SK-N-SH treated with all-trans-retinoic acid at 6 μM for 48 hours (cell line): ENCODE data around the gene SULT2B1.

Source experiments
- ATAC-seq: fragments of 200-7000 bp; cut with Tn5 transposase; 3 replicates; pipeline ENCODE4 v1.9.1; 2020; ENCODE audit warnings: mild to moderate bottlenecking, moderate library complexity
- ARNTL ChIP-seq: fragments of 450-650 bp; formaldehyde crosslinking; IDR thresholded peaks from 2 replicates; pipeline ENCODE4 v1.5.0; 2020; ENCODE audit warnings: low read depth, mild to moderate bottlenecking, moderate library complexity, borderline replicate concordance
- BACH2 ChIP-seq: fragments of 250-450 bp; sonication (Bioruptor Pico); IDR thresholded peaks from 2 replicates; pipeline ENCODE4 v1.9.0; 2021; ENCODE audit warnings: mild to moderate bottlenecking, borderline replicate concordance
- CSDC2 ChIP-seq: fragments of 250-450 bp; sonication (Bioruptor Pico); IDR thresholded peaks from 2 replicates; pipeline ENCODE4 v1.5.0; 2020; ENCODE audit warnings: mild to moderate bottlenecking, moderate library complexity
- ESRRG ChIP-seq: fragments of 250-450 bp; sonication (Bioruptor Pico); IDR thresholded peaks from 2 replicates; pipeline ENCODE4 v1.6.1; 2021; ENCODE audit warnings: mild to moderate bottlenecking
- GLIS3 ChIP-seq: fragments of 250-450 bp; sonication (Bioruptor Pico); IDR thresholded peaks from 2 replicates; pipeline ENCODE4 v1.5.0; 2020; ENCODE audit warnings: mild to moderate bottlenecking, moderate library complexity
- OSR1 ChIP-seq: fragments of 250-450 bp; sonication (Bioruptor Pico); IDR thresholded peaks from 2 replicates; pipeline ENCODE4 v1.8.0; 2022; ENCODE audit warnings: moderate library complexity, mild to moderate bottlenecking, inconsistent platforms
- PPARA ChIP-seq: fragments of 250-450 bp; sonication (Bioruptor Pico); IDR thresholded peaks from 2 replicates; pipeline ENCODE4 v1.5.0; 2020; ENCODE audit warnings: mild to moderate bottlenecking, borderline replicate concordance
- RARB ChIP-seq: fragments of 250-450 bp; sonication (Bioruptor Pico); IDR thresholded peaks from 2 replicates; pipeline ENCODE4 v1.8.0; 2021; ENCODE audit warnings: mild to moderate bottlenecking, moderate library complexity
- SNAI2 ChIP-seq: fragments of 250-450 bp; sonication (Bioruptor Pico); IDR thresholded peaks from 2 replicates; pipeline ENCODE4 v1.5.0; 2020; ENCODE audit warnings: mild to moderate bottlenecking, moderate library complexity
- TCF4 ChIP-seq: fragments of 250-450 bp; sonication (Bioruptor Pico); IDR thresholded peaks from 2 replicates; pipeline ENCODE4 v1.8.0; 2021; ENCODE audit warnings: mild to moderate bottlenecking, moderate library complexity, borderline replicate concordance
- TOX ChIP-seq: fragments of 250-450 bp; sonication (Bioruptor Pico); IDR thresholded peaks from 2 replicates; pipeline ENCODE4 v1.8.0; 2021; ENCODE audit warnings: mild to moderate bottlenecking, moderate library complexity, borderline replicate concordance
- ZC3H10 ChIP-seq: fragments of 250-450 bp; sonication (Bioruptor Pico); IDR thresholded peaks from 2 replicates; pipeline ENCODE4 v1.5.1; 2021; ENCODE audit warnings: mild to moderate bottlenecking, moderate library complexity
- ZFP3 ChIP-seq: fragments of 250-450 bp; sonication (Bioruptor Pico); IDR thresholded peaks from 2 replicates; pipeline ENCODE4 v1.5.0; 2020; ENCODE audit warnings: mild to moderate bottlenecking, moderate library complexity
- ZFP30 ChIP-seq: fragments of 450-650 bp; formaldehyde crosslinking; IDR thresholded peaks from 2 replicates; pipeline ENCODE4 v1.5.0; 2022; ENCODE audit warnings: mild to moderate bottlenecking, moderate library complexity
- ZNF8 ChIP-seq: fragments of 450-650 bp; formaldehyde crosslinking; IDR thresholded peaks from 2 replicates; pipeline ENCODE4 v1.5.0; 2020; ENCODE audit warnings: mild to moderate bottlenecking, moderate library complexity
- TF ChIP-seq, protein P1 (sequence below): fragments of 250-450 bp; sonication (Bioruptor Pico); IDR thresholded peaks from 2 replicates; pipeline ENCODE4 v1.5.1; 2021; ENCODE audit warnings: mild to moderate bottlenecking, moderate library complexity
- TF ChIP-seq, protein P2 (sequence below): fragments of 250-450 bp; sonication (Bioruptor Pico); IDR thresholded peaks from 2 replicates; pipeline ENCODE4 v1.8.0; 2020; ENCODE audit warnings: mild to moderate bottlenecking, moderate library complexity, borderline replicate concordance
- TF ChIP-seq, protein P3 (sequence below): fragments of 250-450 bp; sonication (Bioruptor Pico); IDR thresholded peaks from 2 replicates; pipeline ENCODE4 v1.5.1; 2020; ENCODE audit warnings: low read depth, mild to moderate bottlenecking, moderate library complexity
- TF ChIP-seq, protein P4 (sequence below): fragments of 250-450 bp; sonication (Bioruptor Pico); IDR thresholded peaks from 2 replicates; pipeline ENCODE4 v1.8.0; 2021; ENCODE audit warnings: low read depth, mild to moderate bottlenecking, moderate library complexity, borderline replicate concordance

The SULT2B1 gene

DNA sequence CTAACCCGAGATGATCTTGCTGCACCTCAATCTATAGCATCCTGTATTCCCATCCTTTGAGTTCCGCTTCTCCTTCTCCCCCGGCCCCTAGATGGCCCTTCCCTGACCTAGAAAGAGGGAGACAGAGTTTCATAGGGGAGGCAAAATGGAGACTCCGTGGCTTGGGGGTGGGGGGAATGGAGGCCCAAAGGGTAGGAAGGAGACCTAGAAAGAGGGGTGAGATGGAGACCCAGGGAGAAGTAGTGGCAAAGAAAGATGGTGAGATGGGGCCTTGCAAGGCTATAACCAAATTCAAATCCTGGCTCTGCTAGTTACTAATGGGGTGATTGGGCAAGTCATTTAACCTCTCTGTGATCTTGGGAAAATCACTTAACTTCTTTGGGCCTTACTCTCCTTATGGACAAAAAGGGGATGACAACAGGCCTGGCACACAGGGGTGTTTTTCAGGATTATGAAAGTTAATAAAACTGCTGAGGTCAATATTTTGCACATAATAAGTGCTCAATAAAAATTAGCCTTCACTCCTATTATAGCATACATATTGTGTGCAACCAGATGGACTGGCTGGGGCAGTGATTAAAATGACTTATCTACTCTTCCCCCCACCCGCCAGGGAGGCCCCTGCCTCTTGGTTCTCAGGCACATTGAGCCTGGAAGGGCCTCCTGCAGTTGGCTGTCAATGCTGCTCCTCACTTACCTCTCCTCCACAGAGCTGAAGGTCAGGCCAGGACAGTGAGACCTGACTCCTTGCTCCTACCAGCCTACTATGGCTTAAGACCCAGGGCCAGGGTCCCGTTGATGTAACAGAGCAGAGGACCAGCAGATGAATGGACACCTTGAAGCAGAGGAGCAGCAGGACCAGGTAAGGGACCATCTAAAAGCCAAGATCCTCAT lies 68.0 kb downstream of the SULT2B1 start (continued):
- TF ChIP-seq, protein P1, sequence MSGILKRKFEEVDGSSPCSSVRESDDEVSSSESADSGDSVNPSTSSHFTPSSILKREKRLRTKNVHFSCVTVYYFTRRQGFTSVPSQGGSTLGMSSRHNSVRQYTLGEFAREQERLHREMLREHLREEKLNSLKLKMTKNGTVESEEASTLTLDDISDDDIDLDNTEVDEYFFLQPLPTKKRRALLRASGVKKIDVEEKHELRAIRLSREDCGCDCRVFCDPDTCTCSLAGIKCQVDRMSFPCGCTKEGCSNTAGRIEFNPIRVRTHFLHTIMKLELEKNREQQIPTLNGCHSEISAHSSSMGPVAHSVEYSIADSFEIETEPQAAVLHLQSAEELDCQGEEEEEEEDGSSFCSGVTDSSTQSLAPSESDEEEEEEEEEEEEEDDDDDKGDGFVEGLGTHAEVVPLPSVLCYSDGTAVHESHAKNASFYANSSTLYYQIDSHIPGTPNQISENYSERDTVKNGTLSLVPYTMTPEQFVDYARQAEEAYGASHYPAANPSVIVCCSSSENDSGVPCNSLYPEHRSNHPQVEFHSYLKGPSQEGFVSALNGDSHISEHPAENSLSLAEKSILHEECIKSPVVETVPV (CRISPR knock-in tag), result no peak
- no peak for TF ChIP-seq ARNTL
- TF ChIP-seq, all 23 proteins: peak for 2

DNA sequence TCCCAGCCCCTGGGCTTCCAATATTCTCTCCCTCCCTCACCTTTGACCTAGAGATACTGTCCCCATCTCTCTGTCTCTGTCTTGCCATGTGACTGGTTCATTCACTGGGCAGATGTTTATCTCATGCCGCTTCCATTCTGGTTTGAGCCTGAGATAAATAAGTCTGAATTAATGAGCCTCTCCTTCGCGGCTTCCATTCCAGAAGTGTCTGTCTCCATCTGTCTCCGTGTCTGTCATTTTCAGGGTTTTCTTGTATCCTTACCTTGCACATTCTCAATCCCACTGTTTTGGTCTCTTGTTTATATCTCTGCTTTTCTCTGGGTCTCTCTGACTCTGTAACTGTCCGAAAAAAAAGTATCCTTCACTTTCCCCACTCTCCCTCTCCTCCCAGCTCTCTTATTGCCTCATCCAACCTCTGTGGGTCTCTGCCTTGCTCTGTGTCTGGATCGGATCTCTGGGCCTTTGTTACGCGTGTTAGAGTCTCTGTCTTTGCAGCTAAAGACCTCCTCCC lies 71.6 kb downstream of the SULT2B1 start:
- no peak for ATAC-seq
- TF ChIP-seq TCF4 (CRISPR knock-in tag), result peak; percentile 22; the same call in 1 of the 2 replicates
- TF ChIP-seq ZNF8 (CRISPR knock-in tag), result no peak

DNA sequence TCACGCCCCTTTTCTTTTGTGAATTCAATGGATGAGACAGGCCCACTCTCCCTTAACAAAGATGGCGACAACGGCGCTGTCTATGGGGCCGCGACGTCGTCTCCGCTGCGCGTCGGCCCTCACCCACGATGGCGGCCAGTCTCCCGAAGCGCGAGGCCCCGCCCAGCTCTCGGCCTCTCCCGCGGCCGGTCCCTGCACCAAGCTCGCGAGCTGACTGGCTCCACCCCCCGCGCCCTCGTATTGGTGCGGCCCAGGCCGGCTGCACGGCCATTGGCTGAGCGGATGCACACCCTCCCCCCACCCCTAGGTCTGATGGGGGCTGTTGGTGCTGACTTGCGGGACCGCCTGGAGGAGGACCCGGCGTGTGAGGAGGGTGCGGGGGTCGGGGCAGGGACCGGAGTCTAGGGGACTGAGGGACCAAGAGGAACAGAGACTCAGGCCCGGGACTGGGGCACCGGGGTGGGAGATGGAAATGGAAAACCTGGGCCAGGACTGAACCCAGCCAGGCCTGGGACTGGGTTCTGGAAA lies 72.2 kb downstream of the SULT2B1 start:
- TF ChIP-seq, protein P2, sequence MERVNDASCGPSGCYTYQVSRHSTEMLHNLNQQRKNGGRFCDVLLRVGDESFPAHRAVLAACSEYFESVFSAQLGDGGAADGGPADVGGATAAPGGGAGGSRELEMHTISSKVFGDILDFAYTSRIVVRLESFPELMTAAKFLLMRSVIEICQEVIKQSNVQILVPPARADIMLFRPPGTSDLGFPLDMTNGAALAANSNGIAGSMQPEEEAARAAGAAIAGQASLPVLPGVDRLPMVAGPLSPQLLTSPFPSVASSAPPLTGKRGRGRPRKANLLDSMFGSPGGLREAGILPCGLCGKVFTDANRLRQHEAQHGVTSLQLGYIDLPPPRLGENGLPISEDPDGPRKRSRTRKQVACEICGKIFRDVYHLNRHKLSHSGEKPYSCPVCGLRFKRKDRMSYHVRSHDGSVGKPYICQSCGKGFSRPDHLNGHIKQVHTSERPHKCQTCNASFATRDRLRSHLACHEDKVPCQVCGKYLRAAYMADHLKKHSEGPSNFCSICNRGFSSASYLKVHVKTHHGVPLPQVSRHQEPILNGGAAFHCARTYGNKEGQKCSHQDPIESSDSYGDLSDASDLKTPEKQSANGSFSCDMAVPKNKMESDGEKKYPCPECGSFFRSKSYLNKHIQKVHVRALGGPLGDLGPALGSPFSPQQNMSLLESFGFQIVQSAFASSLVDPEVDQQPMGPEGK (CRISPR knock-in tag), result no peak
- no peak for TF ChIP-seq SNAI2 (CRISPR knock-in tag)
- peak; percentile 88 for ATAC-seq

DNA sequence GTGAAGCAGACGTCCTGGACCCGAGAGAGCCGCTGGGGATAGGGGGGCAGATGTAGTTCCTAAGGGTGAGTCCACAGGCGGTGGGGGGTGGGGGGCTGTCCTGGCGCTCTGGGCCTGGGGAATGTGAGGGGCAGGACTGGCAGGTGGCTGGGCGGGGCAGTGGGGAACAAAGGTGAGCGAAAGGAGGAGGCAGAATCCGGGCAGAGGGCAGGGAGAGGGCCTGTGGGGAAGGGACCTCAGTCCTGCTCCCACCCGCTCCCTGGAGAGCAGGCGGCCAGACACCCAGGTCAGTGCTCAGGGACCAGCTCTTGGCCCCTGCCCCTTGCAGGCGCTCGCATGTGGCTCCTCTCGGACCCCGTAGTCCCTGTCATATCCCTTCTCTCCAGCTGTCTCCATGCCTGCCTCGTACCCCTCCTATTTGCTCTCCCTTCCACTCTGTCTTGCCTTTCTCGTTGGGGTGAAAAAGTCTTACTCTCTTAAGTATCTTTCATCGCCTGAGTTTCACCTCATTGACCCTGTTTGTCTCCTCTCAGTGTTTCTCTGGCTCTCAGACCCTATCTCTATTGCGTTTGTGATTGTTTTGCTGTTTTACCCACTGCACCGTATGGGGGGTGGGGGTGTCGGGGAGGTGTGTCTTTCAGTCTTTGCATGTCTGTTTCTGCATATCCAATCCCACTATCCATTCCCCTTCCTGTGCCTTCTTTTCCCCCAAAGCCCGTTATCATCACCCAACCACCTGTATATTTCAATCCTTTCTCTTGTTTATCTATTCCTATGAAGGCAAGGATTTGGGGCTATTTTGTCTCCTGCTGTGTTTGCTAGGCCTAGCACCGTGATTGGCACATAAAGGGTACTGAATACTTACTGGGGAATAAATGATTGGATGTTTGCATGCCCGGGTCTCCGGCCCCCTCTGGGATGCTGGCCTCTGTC lies 73.1 kb downstream of the SULT2B1 start:
- TF ChIP-seq ZFP3 (CRISPR knock-in tag), result no peak
- TF ChIP-seq CSDC2 (CRISPR knock-in tag), result no peak
- no peak for TF ChIP-seq GLIS3 (CRISPR knock-in tag)
- no peak for TF ChIP-seq ZFP30 (CRISPR knock-in tag)
- TF ChIP-seq TOX (CRISPR knock-in tag), result no peak
- no peak for TF ChIP-seq PPARA
- no peak for TF ChIP-seq ESRRG
- no peak for TF ChIP-seq SNAI2 (CRISPR knock-in tag)
- no peak for TF ChIP-seq ZC3H10 (CRISPR knock-in tag)
- no peak for TF ChIP-seq RARB (CRISPR knock-in tag)
- TF ChIP-seq, protein P1 (CRISPR knock-in tag), result no peak
- TF ChIP-seq, protein P3, sequence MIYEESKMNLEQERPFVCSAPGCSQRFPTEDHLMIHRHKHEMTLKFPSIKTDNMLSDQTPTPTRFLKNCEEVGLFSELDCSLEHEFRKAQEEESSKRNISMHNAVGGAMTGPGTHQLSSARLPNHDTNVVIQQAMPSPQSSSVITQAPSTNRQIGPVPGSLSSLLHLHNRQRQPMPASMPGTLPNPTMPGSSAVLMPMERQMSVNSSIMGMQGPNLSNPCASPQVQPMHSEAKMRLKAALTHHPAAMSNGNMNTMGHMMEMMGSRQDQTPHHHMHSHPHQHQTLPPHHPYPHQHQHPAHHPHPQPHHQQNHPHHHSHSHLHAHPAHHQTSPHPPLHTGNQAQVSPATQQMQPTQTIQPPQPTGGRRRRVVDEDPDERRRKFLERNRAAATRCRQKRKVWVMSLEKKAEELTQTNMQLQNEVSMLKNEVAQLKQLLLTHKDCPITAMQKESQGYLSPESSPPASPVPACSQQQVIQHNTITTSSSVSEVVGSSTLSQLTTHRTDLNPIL, result no peak
- ATAC-seq, result no peak

DNA sequence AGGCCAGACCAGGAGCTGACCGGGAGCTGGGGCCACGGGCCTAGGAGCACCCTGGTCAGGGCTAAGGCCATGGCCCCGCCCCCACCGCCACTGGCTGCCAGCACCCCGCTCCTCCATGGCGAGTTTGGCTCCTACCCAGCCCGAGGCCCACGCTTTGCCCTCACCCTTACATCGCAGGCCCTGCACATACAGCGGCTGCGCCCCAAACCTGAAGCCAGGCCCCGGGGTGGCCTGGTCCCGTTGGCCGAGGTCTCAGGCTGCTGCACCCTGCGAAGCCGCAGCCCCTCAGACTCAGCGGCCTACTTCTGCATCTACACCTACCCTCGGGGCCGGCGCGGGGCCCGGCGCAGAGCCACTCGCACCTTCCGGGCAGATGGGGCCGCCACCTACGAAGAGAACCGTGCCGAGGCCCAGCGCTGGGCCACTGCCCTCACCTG lies 73.9 kb downstream of the SULT2B1 start:
- no peak for TF ChIP-seq OSR1
- no peak for TF ChIP-seq TOX (CRISPR knock-in tag)
- TF ChIP-seq, protein P4, sequence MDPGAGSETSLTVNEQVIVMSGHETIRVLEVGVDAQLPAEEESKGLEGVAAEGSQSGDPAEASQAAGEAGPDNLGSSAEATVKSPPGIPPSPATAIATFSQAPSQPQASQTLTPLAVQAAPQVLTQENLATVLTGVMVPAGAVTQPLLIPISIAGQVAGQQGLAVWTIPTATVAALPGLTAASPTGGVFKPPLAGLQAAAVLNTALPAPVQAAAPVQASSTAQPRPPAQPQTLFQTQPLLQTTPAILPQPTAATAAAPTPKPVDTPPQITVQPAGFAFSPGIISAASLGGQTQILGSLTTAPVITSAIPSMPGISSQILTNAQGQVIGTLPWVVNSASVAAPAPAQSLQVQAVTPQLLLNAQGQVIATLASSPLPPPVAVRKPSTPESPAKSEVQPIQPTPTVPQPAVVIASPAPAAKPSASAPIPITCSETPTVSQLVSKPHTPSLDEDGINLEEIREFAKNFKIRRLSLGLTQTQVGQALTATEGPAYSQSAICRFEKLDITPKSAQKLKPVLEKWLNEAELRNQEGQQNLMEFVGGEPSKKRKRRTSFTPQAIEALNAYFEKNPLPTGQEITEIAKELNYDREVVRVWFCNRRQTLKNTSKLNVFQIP (CRISPR knock-in tag), result no peak
- TF ChIP-seq CSDC2 (CRISPR knock-in tag), result no peak
- TF ChIP-seq ARNTL, result no peak
- TF ChIP-seq PPARA, result no peak
- no peak for TF ChIP-seq ZC3H10 (CRISPR knock-in tag)
- TF ChIP-seq BACH2 (CRISPR knock-in tag), result no peak
- TF ChIP-seq, all 23 proteins: peak for 0
- ATAC-seq, result no peak
